Endothelial cell of umbilical vein (primary cell): ENCODE data around the gene ETV7.

ENCODE experiments used
- CTCF ChIP-seq, 2 donors: IDR thresholded peaks; 1 replicate in 1 of 2; 2 replicates in 1 of 2; pipeline ENCODE4 v1.5.1; 2011; ENCODE audit warnings: low read length in 2 of 2, mild to moderate bottlenecking in 2 of 2, moderate library complexity in 2 of 2, control low read depth in 1 of 2, inconsistent platforms in 1 of 2, low read depth in 1 of 2; ENCODE audit not compliant: insufficient read depth in 1 of 2; ENCODE audit errors: extremely low read depth in 1 of 2
- EZH2 ChIP-seq: IDR thresholded peaks from 2 replicates; pipeline ENCODE4 v1.6.1; 2012; ENCODE audit warnings: borderline replicate concordance, low read depth, mild to moderate bottlenecking, moderate library complexity, low read length, inconsistent platforms; ENCODE audit not compliant: severe bottlenecking
- JUN ChIP-seq: IDR thresholded peaks from 2 replicates; pipeline ENCODE4 v1.6.1; 2011; ENCODE audit warnings: borderline replicate concordance, low read depth; ENCODE audit not compliant: insufficient read length, insufficient read depth
- MAX ChIP-seq: IDR thresholded peaks from 2 replicates; pipeline ENCODE4 v1.6.1; 2011; ENCODE audit not compliant: insufficient read depth, insufficient read length
- MYC ChIP-seq: IDR thresholded peaks from one replicate; pipeline ENCODE4 v1.6.1; 2011; ENCODE audit warnings: mild to moderate bottlenecking, low read depth, low read length
- POLR2A ChIP-seq: IDR thresholded peaks from 2 replicates; pipeline ENCODE4 v1.6.1; 2012; ENCODE audit warnings: low read depth, mild to moderate bottlenecking, control low read depth, low read length
- POLR2AphosphoS5 ChIP-seq: IDR thresholded peaks from 2 replicates; pipeline ENCODE4 v1.6.1; 2012; ENCODE audit warnings: low read depth, mild to moderate bottlenecking, control low read depth, low read length, moderate library complexity; ENCODE audit not compliant: insufficient read depth

GRCh38 chr6:36404164-36404563 is 16.7 kb upstream of the ETV7 start:
- TF ChIP-seq CTCF (IDR thresholded peaks at IDR 0.05; ENCODE audit: extremely low read depth in 1 of 2, insufficient read depth in 1 of 2, low read depth in 1 of 2, low read length in 2 of 2): no peak
- TF ChIP-seq JUN: no peak
- TF ChIP-seq POLR2AphosphoS5: no peak
- no peak for TF ChIP-seq EZH2
- no peak for TF ChIP-seq MAX
- no peak for TF ChIP-seq POLR2A
- TF ChIP-seq MYC: no peak
